GM12878 (cell line): Measurements from ENCODE around the gene SLC12A7. TPM values are rescaled to one million over a fixed set of nuclear protein-coding genes. Genes with fewer than 3 reads are reported as not detected.

Experiments used
- ATAC-seq: fragments of 200-7000 bp; cut with Tn5 transposase; 3 replicates; pipeline ENCODE4 v1.9.1; 2020; ENCODE audit warnings: mild to moderate bottlenecking, moderate library complexity
- BruUV-seq: library from RNA; stranded (reverse); fragments of 400-500 nt; replicated peaks from 2 replicates; lab custom pipeline; 2021; lab: Mats Ljungman, UMichigan
- CTCF ChIA-PET: fragments of 300-600 bp; sonication (Branson Sonifier 250); formaldehyde crosslinking; extraction: SDS; loops from one replicate; lab custom pipeline; 2021; ENCODE audit warnings: inconsistent platforms; lab: Yijun Ruan, JAX
- POLR2A ChIA-PET: fragments of 350-600 bp; formaldehyde crosslinking; extraction: SDS; loops from one replicate; lab custom pipeline; 2021; ENCODE audit warnings: inconsistent platforms; lab: Charles Lee
- RAD21 ChIA-PET: fragments of 300-600 bp; sonication (Branson Sonifier 250); formaldehyde crosslinking; loops from one replicate; lab custom pipeline; 2023; ENCODE audit warnings: antibody characterized with exemption; ENCODE audit not compliant: unreplicated experiment; lab: Charles Lee
- SMC1A ChIA-PET: fragments of 300-600 bp; sonication (Branson Sonifier 250); formaldehyde crosslinking; loops from one replicate; lab custom pipeline; 2023; ENCODE audit not compliant: unreplicated experiment, uncharacterized antibody; lab: Charles Lee
- DNase-seq: peaks from one replicate; pipeline ENCODE4 v3.0.0-alpha.2; 2011; ENCODE audit warnings: low read depth, low spot score
- FAIRE-seq: peaks from 3 replicates; lab custom pipeline; 2011; peaks lifted over from hg19 to GRCh38; lab: Jason Lieb, UNC
- H2AFZ ChIP-seq: 2 replicates; pipeline ENCODE4 v1.6.0; 2011; ENCODE audit warnings: low read depth, low read length, control low read depth; ENCODE audit not compliant: control insufficient read depth
- H3K27ac ChIP-seq: 2 replicates; pipeline ENCODE4 v1.5.1; 2011; ENCODE audit warnings: control low read depth; ENCODE audit not compliant: control insufficient read depth, insufficient read depth
- H3K27me3 ChIP-seq, 2 experiments: replicated peaks in 1 of 2; 2 replicates each; pipeline versions ENCODE4 v1.6.0 to v1.6.1; 2011; ENCODE audit warnings: low read length in 1 of 2; ENCODE audit not compliant: control insufficient read depth in 2 of 2, insufficient read depth in 2 of 2
- H3K36me3 ChIP-seq, 2 experiments: 2 replicates each; pipeline ENCODE4 v1.5.1; 2011; ENCODE audit warnings: low read length in 1 of 2; ENCODE audit not compliant: control insufficient read depth in 2 of 2, insufficient read depth in 2 of 2
- H3K4me1 ChIP-seq: 2 replicates; pipeline ENCODE4 v1.6.1; 2011; ENCODE audit warnings: mild to moderate bottlenecking, low read length, moderate library complexity, mixed read lengths; ENCODE audit not compliant: control insufficient read depth, insufficient read depth
- H3K4me2 ChIP-seq: 2 replicates; pipeline ENCODE4 v1.6.0; 2011; ENCODE audit warnings: control low read depth; ENCODE audit not compliant: control insufficient read depth, insufficient read depth
- H3K4me3 ChIP-seq: fragments of 200-600 bp; sonication (generic); 2 replicates; pipeline ENCODE4 v1.5.1; 2016
- H3K79me2 ChIP-seq: 2 replicates; pipeline ENCODE4 v1.6.0; 2011; ENCODE audit warnings: low read length; ENCODE audit not compliant: control insufficient read depth, insufficient read depth
- H3K9ac ChIP-seq: 2 replicates; pipeline ENCODE4 v1.8.0; 2011; ENCODE audit warnings: low read length, control low read depth, mixed read lengths; ENCODE audit not compliant: control insufficient read depth, insufficient read depth
- H3K9me3 ChIP-seq: replicated peaks from 3 replicates; pipeline ENCODE4 v1.5.1; 2011; ENCODE audit warnings: mild to moderate bottlenecking, low read length; ENCODE audit not compliant: control insufficient read depth, insufficient read depth
- H4K20me1 ChIP-seq: 2 replicates; pipeline ENCODE4 v1.6.0; 2011; ENCODE audit not compliant: control insufficient read depth, insufficient read depth
- ATF2 ChIP-seq: IDR thresholded peaks from 2 replicates; pipeline ENCODE4 v1.6.1; 2012; ENCODE audit warnings: low read length, inconsistent platforms
- CBX3 ChIP-seq: fragments of 200-600 bp; sonication (generic); IDR thresholded peaks from 2 replicates; pipeline ENCODE4 v1.6.1; 2016; ENCODE audit warnings: low read depth, borderline replicate concordance
- CHD4 ChIP-seq: fragments of 200-600 bp; sonication (generic); IDR thresholded peaks from 2 replicates; pipeline ENCODE4 v1.6.1; 2016; ENCODE audit warnings: mild to moderate bottlenecking
- FOXM1 ChIP-seq: IDR thresholded peaks from 2 replicates; pipeline ENCODE4 v1.6.1; 2012; ENCODE audit warnings: low read depth, mild to moderate bottlenecking, inconsistent platforms, low read length, moderate library complexity
- MEF2B ChIP-seq: fragments of 450-650 bp; IDR thresholded peaks from 2 replicates; pipeline ENCODE4 v1.6.1; 2018; ENCODE audit warnings: mild to moderate bottlenecking, moderate library complexity; ENCODE audit not compliant: partially characterized antibody, poor library complexity, severe bottlenecking
- MYB ChIP-seq: fragments of 150-350 bp; IDR thresholded peaks from 2 replicates; pipeline ENCODE4 v1.6.1; 2014; ENCODE audit warnings: mild to moderate bottlenecking, low read depth, low read length, borderline replicate concordance
- NFYA ChIP-seq: IDR thresholded peaks from 2 replicates; pipeline ENCODE4 v1.6.1; 2011; ENCODE audit warnings: low read depth, mild to moderate bottlenecking, low read length, improper control_type of control experiment, borderline replicate concordance
- NFYB ChIP-seq: IDR thresholded peaks from 2 replicates; pipeline ENCODE4 v1.6.1; 2011; ENCODE audit warnings: low read depth, mild to moderate bottlenecking, low read length, improper control_type of control experiment, moderate library complexity; ENCODE audit not compliant: insufficient read depth
- TAF1 ChIP-seq: IDR thresholded peaks from 2 replicates; pipeline ENCODE4 v1.6.1; 2011; ENCODE audit warnings: mild to moderate bottlenecking, low read depth, low read length, borderline replicate concordance
- USF2 ChIP-seq: IDR thresholded peaks from 2 replicates; pipeline ENCODE4 v1.6.1; 2011; ENCODE audit warnings: low read depth, low read length, improper control_type of control experiment, borderline replicate concordance
- ZNF622 ChIP-seq: fragments of 450-650 bp; IDR thresholded peaks from 2 replicates; pipeline ENCODE4 v1.6.1; 2017; ENCODE audit warnings: mild to moderate bottlenecking, inconsistent platforms
- WGBS: methylation state at CpG from one replicate; pipeline ENCODE4 v1.1.6; 2016; ENCODE audit warnings: low lambda C conversion rate; ENCODE audit not compliant: insufficient replicate concordance, insufficient coverage; ENCODE audit errors: missing lambda C conversion rate; 5-methylcytosine and 5-hydroxymethylcytosine counted together
- in situ Hi-C: fragments of 300-500 bp; cut with MboI; formaldehyde crosslinking; loops from 9 replicates; pipeline ENCODE4 v1.14.3; 2018; ENCODE audit warnings: mixed read lengths
- intact Hi-C: fragments of 100-400 bp; cut with micrococcal nuclease; formaldehyde crosslinking; loops from one replicate; pipeline ENCODE4 v1.14.2; 2022; ENCODE audit not compliant: unreplicated experiment
- polyA plus RNA-seq, 11 experiments: library from polyadenylated mRNA; depleted of rRNA in 4 of 11; unstranded in 6 of 11; stranded (reverse) in 5 of 11; fragments of >200 nt; fragmentation: Nextera tagmentation in 4 of 11; fragmentation: Illumina TruSeq in 1 of 11; extraction: Ambion mirVana in 4 of 11; extraction: Trizol in 1 of 11; gene quantifications; 1 replicate in 1 of 11; 2 replicates in 10 of 11; pipeline versions ENCODE4 v1.2.1 to v1.2.3, GENCODE V29; 2011 to 2016; ENCODE audit warnings: inconsistent platforms in 2 of 11, missing spikeins in 2 of 11, low read depth in 1 of 11
- total RNA-seq, 4 experiments: library from RNA; depleted of rRNA in 3 of 4; stranded (reverse); fragments of >200 nt in 3 of 4; fragmentation: Illumina TruSeq in 1 of 4; extraction: Trizol in 1 of 4; gene quantifications; 2 replicates each; pipeline versions ENCODE4 v1.2.1 to v1.2.3, GENCODE V29; 2013 to 2021

SLC12A7 gene
- total and polyA plus RNA-seq, 10 of the 15 experiments (the other 5 are each of a cell fraction or from before 2014, with no cell fraction given): 0.10 to 10.0 (median 2.9) TPM

GRCh38 chr5:1087428-1087827, 24.4 kb downstream of the SLC12A7 start:
- in situ Hi-C loops: no loop called here
- DNase-seq (no peak), FAIRE-seq (no peak), ATAC-seq (no peak)
- Histone ChIP-seq H3K27ac (no peak overlapping the region), H3K79me2 (no peaks in the 10 kb centered on the region), H2AFZ (no peak overlapping the region), H4K20me1 (no peaks in the 10 kb centered on the region), H3K4me1 (no peaks in the 10 kb centered on the region), H3K9ac (no peak overlapping the region), H3K36me3 (no peaks in the 10 kb centered on the region; a peak in 2 of 4 replicates), H3K4me3 (no peak overlapping the region), H3K27me3 (no peaks in the 10 kb centered on the region), H3K4me2 (no peak overlapping the region), H3K9me3 (peaks cover 3% of the 10 kb centered on the region; the same call in 2 of the 3 replicates)
- intact Hi-C loops: no loop called here
- SMC1A ChIA-PET: no interaction called here
- 93% methylated on average over 25 of the region's 25 CpGs for WGBS
- CTCF ChIA-PET: no interaction called here
- POLR2A ChIA-PET: no interaction called here
- BruUV-seq: no TSS peak
- TF ChIP-seq MEF2B: no peak
- TF ChIP-seq CHD4: no peak
- TF ChIP-seq ZNF622: no peak
- no peak for TF ChIP-seq ATF2
- RAD21 ChIA-PET: no interaction called here

GRCh38 chr5:1086871-1087270, 25.0 kb downstream of the SLC12A7 start:
- ChIA-PET POLR2A (no interaction called here), SMC1A (no interaction called here), CTCF (no interaction called here), RAD21 (no interaction called here)
- no peak for DNase-seq
- Histone ChIP-seq H3K79me2 (no peaks in the 10 kb centered on the region), H2AFZ (no peak overlapping the region), H4K20me1 (no peaks in the 10 kb centered on the region), H3K4me2 (no peak overlapping the region), H3K36me3 (no peaks in the 10 kb centered on the region; a peak in 2 of 4 replicates), H3K27ac (no peak overlapping the region), H3K4me1 (no peaks in the 10 kb centered on the region), H3K9me3 (peaks cover 3% of the 10 kb centered on the region; the same call in 2 of the 3 replicates), H3K9ac (no peak overlapping the region), H3K4me3 (no peak overlapping the region), H3K27me3 (no peaks in the 10 kb centered on the region)
- no TSS peak for BruUV-seq
- intact Hi-C loops: no loop called here
- in situ Hi-C loops: no loop called here
- no peak for ATAC-seq
- no peak for FAIRE-seq
- 80% methylated on average over 31 of the region's 31 CpGs for WGBS
- TF ChIP-seq FOXM1: no peak
- no peak for TF ChIP-seq ZNF622
- no peak for TF ChIP-seq NFYA
- TF ChIP-seq CBX3: no peak
- no peak for TF ChIP-seq MYB
- TF ChIP-seq USF2: no peak
- no peak for TF ChIP-seq TAF1
- no peak for TF ChIP-seq NFYB
